H9 (cell line): ENCODE measurements around the gene KCNIP1. TPM values are rescaled to one million over a fixed set of nuclear protein-coding genes. Genes with fewer than 3 reads are reported as not detected.
A peak's percentile ranks its signal among the peaks of the same experiment; 100 is the strongest.

ENCODE experiments used
- DNase-seq: peaks from one replicate; pipeline ENCODE4 v3.0.0-alpha.2; 2017
- H2AFZ ChIP-seq: one replicate; pipeline ENCODE4 v1.6.1; 2013; ENCODE audit warnings: mild to moderate bottlenecking, low read length, control low read depth, moderate library complexity
- H2AK5ac ChIP-seq: 2 replicates; pipeline ENCODE4 v1.6.1; 2013; ENCODE audit warnings: low read length, control low read depth, mixed read lengths; ENCODE audit not compliant: insufficient read length
- H2BK120ac ChIP-seq: one replicate; pipeline ENCODE4 v1.6.1; 2013; ENCODE audit warnings: low read depth, mild to moderate bottlenecking, low read length, control low read depth, inconsistent platforms; ENCODE audit not compliant: poor library complexity, severe bottlenecking
- H2BK12ac ChIP-seq: 2 replicates; pipeline ENCODE4 v1.6.1; 2013; ENCODE audit warnings: low read length, control low read depth, mixed read lengths, low read depth; ENCODE audit not compliant: insufficient read length
- H2BK15ac ChIP-seq: 2 replicates; pipeline ENCODE4 v1.6.1; 2013; ENCODE audit warnings: low read depth, low read length, control low read depth
- H2BK20ac ChIP-seq: one replicate; pipeline ENCODE4 v1.6.1; 2013; ENCODE audit warnings: low read depth, mild to moderate bottlenecking, low read length, control low read depth, inconsistent platforms; ENCODE audit not compliant: poor library complexity, severe bottlenecking
- H2BK5ac ChIP-seq: 2 replicates; pipeline ENCODE4 v1.6.1; 2013; ENCODE audit warnings: low read length, control low read depth, mixed read lengths; ENCODE audit not compliant: insufficient read length
- H3K14ac ChIP-seq: 2 replicates; pipeline ENCODE4 v1.6.1; 2013; ENCODE audit warnings: low read length, control low read depth; ENCODE audit not compliant: insufficient read depth
- H3K18ac ChIP-seq: 2 replicates; pipeline ENCODE4 v1.6.1; 2013; ENCODE audit warnings: low read depth, mild to moderate bottlenecking, mixed read lengths, low read length, control low read depth; ENCODE audit not compliant: insufficient read length
- H3K23ac ChIP-seq: 2 replicates; pipeline ENCODE4 v1.6.1; 2013; ENCODE audit warnings: low read length, control low read depth, mixed read lengths, low read depth; ENCODE audit not compliant: insufficient read length
- H3K23me2 ChIP-seq: 2 replicates; pipeline ENCODE4 v1.6.1; 2013; ENCODE audit warnings: low read depth, mild to moderate bottlenecking, mixed read lengths, low read length, control low read depth; ENCODE audit not compliant: insufficient read length, poor library complexity, severe bottlenecking
- H3K27ac ChIP-seq: 2 replicates; pipeline ENCODE4 v1.5.1; 2013; ENCODE audit warnings: low read length, control low read depth, mixed read lengths, low read depth; ENCODE audit not compliant: insufficient read length
- H3K27me3 ChIP-seq: 2 replicates; pipeline ENCODE4 v1.6.1; 2013; ENCODE audit warnings: low read length, control low read depth, inconsistent platforms; ENCODE audit not compliant: insufficient read depth
- H3K4ac ChIP-seq: 2 replicates; pipeline ENCODE4 v1.6.1; 2013; ENCODE audit warnings: low read depth, mild to moderate bottlenecking, control low read depth, inconsistent platforms, low read length, moderate library complexity
- H3K4me1 ChIP-seq: 2 replicates; pipeline ENCODE4 v1.6.1; 2013; ENCODE audit warnings: low read length, control low read depth, inconsistent platforms; ENCODE audit not compliant: insufficient read depth
- H3K4me2 ChIP-seq: 2 replicates; pipeline ENCODE4 v1.6.1; 2013; ENCODE audit warnings: low read length, control low read depth, mixed read lengths; ENCODE audit not compliant: insufficient read length, insufficient read depth
- H3K56ac ChIP-seq: 2 replicates; pipeline ENCODE4 v1.6.1; 2013; ENCODE audit warnings: low read depth, mild to moderate bottlenecking, mixed read lengths, low read length, control low read depth; ENCODE audit not compliant: insufficient read length
- H3K79me1 ChIP-seq: 2 replicates; pipeline ENCODE4 v1.6.1; 2013; ENCODE audit warnings: low read depth, mild to moderate bottlenecking, moderate library complexity, low read length, control low read depth, inconsistent platforms; ENCODE audit not compliant: insufficient read depth, poor library complexity, severe bottlenecking
- H3K79me2 ChIP-seq: 2 replicates; pipeline ENCODE4 v1.6.1; 2013; ENCODE audit warnings: low read length, control low read depth, inconsistent platforms; ENCODE audit not compliant: insufficient read depth
- H3K9ac ChIP-seq: 2 replicates; pipeline ENCODE4 v1.6.1; 2013; ENCODE audit warnings: low read length, control low read depth, mixed read lengths; ENCODE audit not compliant: insufficient read length; ENCODE audit errors: extremely low read depth
- H3K9me3 ChIP-seq: one replicate; pipeline ENCODE4 v1.6.1; 2013; ENCODE audit warnings: low read depth, low read length, inconsistent platforms; ENCODE audit not compliant: control insufficient read depth
- H3T11ph ChIP-seq: one replicate; pipeline ENCODE4 v1.6.1; 2013; ENCODE audit warnings: mild to moderate bottlenecking, low read length, control low read depth, inconsistent platforms
- H4K20me1 ChIP-seq: one replicate; pipeline ENCODE4 v1.6.1; 2013; ENCODE audit not compliant: control insufficient read depth, insufficient read length, insufficient read depth
- H4K5ac ChIP-seq: 2 replicates; pipeline ENCODE4 v1.6.1; 2013; ENCODE audit warnings: low read depth, mild to moderate bottlenecking, mixed read lengths, low read length, control low read depth; ENCODE audit not compliant: insufficient read length
- H4K8ac ChIP-seq: replicated peaks from 2 replicates; pipeline ENCODE4 v1.6.1; 2013; ENCODE audit warnings: low read length, control low read depth, mixed read lengths, low read depth; ENCODE audit not compliant: insufficient read length
- H4K91ac ChIP-seq: 2 replicates; pipeline ENCODE4 v1.6.1; 2013; ENCODE audit warnings: low read depth, mild to moderate bottlenecking, moderate library complexity, mixed read lengths, low read length, control low read depth; ENCODE audit not compliant: insufficient read length
- H3K27ac Mint-ChIP-seq, 3 experiments: 2 replicates in 2 of 3; 3 replicates in 1 of 3; pipeline ENCODE4 v1.8.0; 2020 to 2021; ENCODE audit warnings: mixed read lengths in 3 of 3, mild to moderate bottlenecking in 1 of 3, moderate library complexity in 1 of 3
- H3K27me3 Mint-ChIP-seq: 2 replicates; pipeline ENCODE4 v1.8.0; 2021; ENCODE audit warnings: low read depth, mild to moderate bottlenecking, moderate library complexity, mixed read lengths
- H3K36me3 Mint-ChIP-seq, 3 experiments: 2 replicates in 2 of 3; 3 replicates in 1 of 3; pipeline ENCODE4 v1.8.0; 2020 to 2021; ENCODE audit warnings: low read depth in 3 of 3, mixed read lengths in 3 of 3; ENCODE audit not compliant: insufficient read depth in 1 of 3
- H3K4me1 Mint-ChIP-seq, 2 experiments: 2 replicates each; pipeline ENCODE4 v1.8.0; 2020; ENCODE audit warnings: mixed read lengths in 2 of 2
- H3K4me3 Mint-ChIP-seq, 2 experiments: 2 replicates in 1 of 2; 3 replicates in 1 of 2; pipeline ENCODE4 v1.8.0; 2020 to 2021; ENCODE audit warnings: mild to moderate bottlenecking in 2 of 2, mixed read lengths in 2 of 2, moderate library complexity in 1 of 2
- H3K9me3 Mint-ChIP-seq, 2 experiments: 2 replicates in 1 of 2; 3 replicates in 1 of 2; pipeline ENCODE4 v1.8.0; 2020; ENCODE audit warnings: mild to moderate bottlenecking in 2 of 2, mixed read lengths in 2 of 2, moderate library complexity in 1 of 2
- WGBS: extraction: QIAGEN DNeasy Blood & Tissue Kit; methylation state at CpG from one replicate; pipeline ENCODE4 v1.1.7; 2013; ENCODE audit warnings: missing lambda C conversion rate, low lambda C conversion rate, mixed read lengths; ENCODE audit not compliant: insufficient read length; ENCODE audit errors: extremely low coverage; 5-methylcytosine and 5-hydroxymethylcytosine counted together
- total RNA-seq: library from RNA; stranded (reverse); gene quantifications from 2 replicates; pipeline ENCODE4 v1.2.1, GENCODE V29; 2021
- TF ChIP-seq, protein P1 (sequence below): fragments of 200-600 bp; sonication (generic); conservative IDR thresholded peaks from 3 replicates; pipeline ENCODE4 v1.8.0; 2021; ENCODE audit warnings: antibody characterized with exemption, mild to moderate bottlenecking

The KCNIP1 gene
- total RNA-seq, 1 experiment from 2014 or later: 0.63 TPM

DNA sequence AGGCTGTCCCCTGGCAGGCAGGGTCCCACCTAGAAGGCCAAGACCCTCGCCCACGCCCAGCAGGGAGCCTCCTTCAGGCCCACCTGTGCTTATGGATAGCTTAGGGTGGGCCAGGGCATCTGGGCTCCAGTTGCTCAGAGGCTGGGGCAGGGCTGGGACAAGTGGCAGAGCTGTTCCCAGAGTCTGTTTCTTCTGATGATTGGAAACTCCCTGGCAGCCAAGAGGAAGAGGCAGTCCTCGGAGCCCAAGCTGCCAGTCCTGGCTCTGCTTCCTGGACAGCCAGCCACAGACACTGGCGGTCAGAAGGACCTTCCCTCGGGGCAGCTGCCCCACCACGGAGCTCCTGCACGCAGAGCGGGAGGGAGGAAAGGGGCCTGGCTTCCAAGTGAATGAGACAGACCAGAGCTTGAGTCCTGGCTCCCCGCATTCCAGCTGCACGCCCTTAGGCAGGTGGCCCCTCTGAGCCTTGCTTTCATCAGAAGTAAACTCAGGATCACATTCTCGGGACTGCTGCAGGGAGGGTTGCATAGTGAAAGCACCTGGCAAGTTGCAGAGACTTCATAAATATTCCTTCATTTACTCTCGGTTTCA lies 241.8 kb downstream of the KCNIP1 start:
- no peaks in the 10 kb centered on the region for H3K79me1 ChIP-seq
- peak overlapping the region; percentile 63 for H3K27ac ChIP-seq
- Mint-ChIP-seq H3K36me3 (peaks cover 0 to 7% (median 2%) of the 10 kb centered on the region in 3 experiments; a peak in 3 of 7 replicates), H3K4me1 (peaks cover 54 to 57% of the 10 kb centered on the region in 2 experiments), H3K9me3 (peaks cover 0 to 8% of the 10 kb centered on the region in 2 experiments; a peak in 3 of 5 replicates), H3K27me3 (peaks cover 13% of the 10 kb centered on the region), H3K27ac (peak overlapping the region; percentile 87 to 96 (median 95); a peak in 5 of 7 replicates), H3K4me3 (0 out of 5 replicates have a peak overlapping the region, but pooled peaks of 1 of the 2 experiments have one; percentile 26)
- H2BK5ac ChIP-seq: no peak overlapping the region
- H3K4ac ChIP-seq: no peak overlapping the region; the same call in 1 of the 2 replicates
- no peak overlapping the region for H2BK20ac ChIP-seq
- H3K27me3 ChIP-seq: no peaks in the 10 kb centered on the region
- no peak overlapping the region for H2AFZ ChIP-seq
- peak overlapping the region; percentile 57 for H3T11ph ChIP-seq
- no peak overlapping the region for H4K8ac ChIP-seq
- H3K4me2 ChIP-seq: no peak overlapping the region
- WGBS: no CpG with 5 or more reads among the region's 12 CpGs
- H4K20me1 ChIP-seq: no peaks in the 10 kb centered on the region
- H2BK120ac ChIP-seq: no peak overlapping the region
- H3K4me1 ChIP-seq: peaks cover 6% of the 10 kb centered on the region; the same call in 1 of the 2 replicates
- H3K23me2 ChIP-seq: peaks cover 4% of the 10 kb centered on the region
- DNase-seq: peak; percentile 91
- no peak overlapping the region for H2BK15ac ChIP-seq
- no peak overlapping the region for H3K56ac ChIP-seq
- TF ChIP-seq, protein P1, sequence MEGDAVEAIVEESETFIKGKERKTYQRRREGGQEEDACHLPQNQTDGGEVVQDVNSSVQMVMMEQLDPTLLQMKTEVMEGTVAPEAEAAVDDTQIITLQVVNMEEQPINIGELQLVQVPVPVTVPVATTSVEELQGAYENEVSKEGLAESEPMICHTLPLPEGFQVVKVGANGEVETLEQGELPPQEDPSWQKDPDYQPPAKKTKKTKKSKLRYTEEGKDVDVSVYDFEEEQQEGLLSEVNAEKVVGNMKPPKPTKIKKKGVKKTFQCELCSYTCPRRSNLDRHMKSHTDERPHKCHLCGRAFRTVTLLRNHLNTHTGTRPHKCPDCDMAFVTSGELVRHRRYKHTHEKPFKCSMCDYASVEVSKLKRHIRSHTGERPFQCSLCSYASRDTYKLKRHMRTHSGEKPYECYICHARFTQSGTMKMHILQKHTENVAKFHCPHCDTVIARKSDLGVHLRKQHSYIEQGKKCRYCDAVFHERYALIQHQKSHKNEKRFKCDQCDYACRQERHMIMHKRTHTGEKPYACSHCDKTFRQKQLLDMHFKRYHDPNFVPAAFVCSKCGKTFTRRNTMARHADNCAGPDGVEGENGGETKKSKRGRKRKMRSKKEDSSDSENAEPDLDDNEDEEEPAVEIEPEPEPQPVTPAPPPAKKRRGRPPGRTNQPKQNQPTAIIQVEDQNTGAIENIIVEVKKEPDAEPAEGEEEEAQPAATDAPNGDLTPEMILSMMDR: no peak
- H4K91ac ChIP-seq: peak overlapping the region; percentile 97
- H2BK12ac ChIP-seq: peak overlapping the region; percentile 91
- peak overlapping the region; percentile 10 for H3K14ac ChIP-seq
- H3K18ac ChIP-seq: peak overlapping the region; percentile 85
- H3K23ac ChIP-seq: no peak overlapping the region
- H3K9ac ChIP-seq: no peak overlapping the region
- H3K79me2 ChIP-seq: no peaks in the 10 kb centered on the region
- no peak overlapping the region for H2AK5ac ChIP-seq
- no peak overlapping the region for H4K5ac ChIP-seq
- no peaks in the 10 kb centered on the region for H3K9me3 ChIP-seq
